Spleen (tissue), 11 donors: Measurements from ENCODE around the gene ZNF154. TPM values are rescaled to one million over a fixed set of nuclear protein-coding genes. Genes with fewer than 3 reads are reported as not detected.

Experiments
- DNase-seq: peaks from one replicate; pipeline ENCODE4 v3.0.0-alpha.2; 2020
- H3K27ac ChIP-seq, 8 donors: fragments of 200-600 bp; sonication (generic) in 7 of 8; 1 replicate in 4 of 8; 2 replicates in 4 of 8; pipeline versions ENCODE4 v1.5.0 to v1.8.0; 2016 to 2021; ENCODE audit warnings: inconsistent platforms in 4 of 8, mild to moderate bottlenecking in 4 of 8, moderate library complexity in 1 of 8
- H3K27me3 ChIP-seq, 7 donors: fragments of 200-600 bp; sonication (generic) in 6 of 7; replicated peaks in 1 of 7; 1 replicate in 4 of 7; 2 replicates in 3 of 7; pipeline versions ENCODE4 v1.5.0 to v1.8.0; 2016 to 2021; ENCODE audit warnings: inconsistent platforms in 3 of 7, mild to moderate bottlenecking in 1 of 7
- H3K36me3 ChIP-seq, 6 donors: fragments of 200-600 bp; sonication (generic) in 5 of 6; 1 replicate in 4 of 6; 2 replicates in 2 of 6; pipeline versions ENCODE4 v1.5.0 to v1.8.0; 2016 to 2021; ENCODE audit warnings: inconsistent platforms in 2 of 6
- H3K4me1 ChIP-seq, 6 donors: fragments of 200-600 bp; sonication (generic) in 5 of 6; 1 replicate in 3 of 6; 2 replicates in 3 of 6; pipeline versions ENCODE4 v1.5.0 to v1.8.0; 2016 to 2021; ENCODE audit warnings: inconsistent platforms in 3 of 6
- H3K4me3 ChIP-seq, 8 donors: fragments of 200-600 bp; sonication (generic) in 7 of 8; 1 replicate in 4 of 8; 2 replicates in 4 of 8; pipeline versions ENCODE4 v1.5.0 to v1.8.0; 2016 to 2021; ENCODE audit warnings: inconsistent platforms in 4 of 8, mild to moderate bottlenecking in 4 of 8, moderate library complexity in 2 of 8
- H3K9me3 ChIP-seq, 8 donors: fragments of 200-600 bp; sonication (generic) in 7 of 8; 1 replicate in 4 of 8; 2 replicates in 4 of 8; pipeline versions ENCODE4 v1.5.0 to v1.8.0; 2016 to 2021; ENCODE audit warnings: inconsistent platforms in 4 of 8
- POLR2A ChIP-seq, 3 donors: fragments of 450-650 bp; IDR thresholded peaks; one replicate each; pipeline ENCODE4 v1.5.1; 2017; ENCODE audit warnings: antibody characterized with exemption in 3 of 3, mild to moderate bottlenecking in 1 of 3
- POLR2AphosphoS5 ChIP-seq, 3 donors: sonication (generic); formaldehyde crosslinking; IDR thresholded peaks; one replicate each; pipeline ENCODE4 v1.5.1; 2017; ENCODE audit warnings: antibody characterized with exemption in 3 of 3
- WGBS, 5 donors: extraction: QIAGEN DNeasy Blood & Tissue Kit in 3 of 5; methylation state at CpG; one replicate each; pipeline versions ENCODE4 v1.1.5 to v1.1.7; 2013 to 2018; 5-methylcytosine and 5-hydroxymethylcytosine counted together
- intact Hi-C: fragments of 100-400 bp; cut with DNase I; formaldehyde crosslinking; loops from one replicate; pipeline ENCODE4 v1.15.0; 2023; ENCODE audit warnings: low total_unique reads
- polyA plus RNA-seq, 3 donors: library from polyadenylated mRNA; stranded (reverse); fragments of 200-250 nt; gene quantifications; one replicate each; pipeline ENCODE4 v1.2.1, GENCODE V29; 2013
- total RNA-seq, 7 donors: library from RNA; depleted of rRNA in 3 of 7; stranded (reverse); fragments of >200 nt in 3 of 7; fragmentation: NEBNext Ultra II Directional in 4 of 7; extraction: Animal tissue kit (Norgen Biotek cat#: 25700) in 4 of 7; gene quantifications; one replicate each; pipeline versions ENCODE4 v1.1.0 to v1.2.1, GENCODE V29; 2016 to 2021
- TF ChIP-seq, protein P1 (sequence below), 11 experiments: fragments of 200-600 bp in 7 of 11; fragments of 450-650 bp in 4 of 11; sonication (generic) in 4 of 11; IDR thresholded peaks in 8 of 11; conservative IDR thresholded peaks in 3 of 11; 1 replicate in 7 of 11; 2 replicates in 4 of 11; pipeline versions ENCODE4 v1.4.0 to v1.8.0; 2016 to 2021; ENCODE audit warnings: antibody characterized with exemption in 11 of 11, inconsistent platforms in 4 of 11, mild to moderate bottlenecking in 1 of 11
- donor health status: healthy with polysubstance abuse.
- donor health status: DM: no; HTN: no; CAD: no; lungs with moderate emphysema.
- donor health status: DM: no; HTN: no; CAD: no.
- donor health status: Bipolar disorder and iron deficiency.
- donor health status: healthy.
- donor health status: DM: no; HTN: no; CAD: no.
- donor health status: DM: yes; HTN: yes; CAD: no.

Gene ZNF154
- total and polyA plus RNA-seq, 10 donors, result 3.6 to 21.2 (median 14.2) TPM

DNA sequence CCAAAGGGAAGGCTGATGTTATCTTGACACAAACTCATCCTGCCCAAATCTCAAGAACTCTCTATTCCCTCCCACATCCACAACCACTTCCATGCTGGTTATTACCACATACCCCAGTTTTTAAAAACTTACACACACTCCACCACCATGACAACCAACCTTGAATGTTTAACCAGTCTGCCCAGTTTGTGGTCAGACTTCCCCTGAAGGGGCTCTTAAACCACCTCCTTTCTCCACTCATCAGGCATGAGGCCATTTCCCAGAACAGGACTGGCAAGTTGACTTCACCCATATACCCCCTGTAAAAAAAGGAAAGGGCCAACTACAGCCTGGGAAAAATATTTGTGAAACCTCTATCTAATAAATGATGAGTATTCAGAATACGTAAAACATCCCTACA lies 52.7 kb downstream of the ZNF154 start:
- peaks cover 0 to 56% (median 8%) of the 10 kb centered on the region in 8 donors for H3K9me3 ChIP-seq
- H3K27ac ChIP-seq, result no peak overlapping the region
- H3K4me1 ChIP-seq, result no peaks in the 10 kb centered on the region
- 77 to 91% (median 87%) methylated on average over 1 of the region's 1 CpG for WGBS, 5 donors
- TF ChIP-seq, protein P1, sequence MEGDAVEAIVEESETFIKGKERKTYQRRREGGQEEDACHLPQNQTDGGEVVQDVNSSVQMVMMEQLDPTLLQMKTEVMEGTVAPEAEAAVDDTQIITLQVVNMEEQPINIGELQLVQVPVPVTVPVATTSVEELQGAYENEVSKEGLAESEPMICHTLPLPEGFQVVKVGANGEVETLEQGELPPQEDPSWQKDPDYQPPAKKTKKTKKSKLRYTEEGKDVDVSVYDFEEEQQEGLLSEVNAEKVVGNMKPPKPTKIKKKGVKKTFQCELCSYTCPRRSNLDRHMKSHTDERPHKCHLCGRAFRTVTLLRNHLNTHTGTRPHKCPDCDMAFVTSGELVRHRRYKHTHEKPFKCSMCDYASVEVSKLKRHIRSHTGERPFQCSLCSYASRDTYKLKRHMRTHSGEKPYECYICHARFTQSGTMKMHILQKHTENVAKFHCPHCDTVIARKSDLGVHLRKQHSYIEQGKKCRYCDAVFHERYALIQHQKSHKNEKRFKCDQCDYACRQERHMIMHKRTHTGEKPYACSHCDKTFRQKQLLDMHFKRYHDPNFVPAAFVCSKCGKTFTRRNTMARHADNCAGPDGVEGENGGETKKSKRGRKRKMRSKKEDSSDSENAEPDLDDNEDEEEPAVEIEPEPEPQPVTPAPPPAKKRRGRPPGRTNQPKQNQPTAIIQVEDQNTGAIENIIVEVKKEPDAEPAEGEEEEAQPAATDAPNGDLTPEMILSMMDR (IDR thresholded peaks at IDR 0.05 in 8 of 11, conservative IDR thresholded peaks at IDR 0.05 in 3 of 11), result no peak
- TF ChIP-seq POLR2A (IDR thresholded peaks at IDR 0.05), result no peak
- no peak for TF ChIP-seq POLR2AphosphoS5 (IDR thresholded peaks at IDR 0.05)
- DNase-seq, result no peak
- H3K27me3 ChIP-seq, result peaks cover 0 to 20% (median 0%) of the 10 kb centered on the region in 7 donors
- intact Hi-C loops, result no loop called here
- no peaks in the 10 kb centered on the region for H3K36me3 ChIP-seq
- H3K4me3 ChIP-seq, result no peak overlapping the region

DNA sequence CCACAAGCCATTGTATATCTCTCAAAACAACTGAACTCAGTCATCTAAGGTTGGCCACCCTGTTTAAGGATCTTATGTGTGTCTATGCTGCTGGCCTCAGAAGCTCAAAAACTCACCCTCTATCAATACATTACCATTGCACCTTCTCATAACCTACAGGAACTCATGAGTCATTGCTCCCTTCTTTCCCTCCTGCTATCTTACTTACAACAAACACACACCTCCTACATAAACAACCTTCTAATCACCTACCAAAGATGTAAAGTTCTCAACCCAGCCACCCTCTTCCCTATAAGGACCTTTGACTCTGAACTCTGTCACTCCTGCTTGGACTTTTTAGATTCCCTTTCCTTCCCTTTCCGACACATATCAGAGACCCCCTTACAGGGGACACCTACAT lies 53.6 kb downstream of the ZNF154 start:
- WGBS, 5 donors, result 41 to 100% (median 92%) methylated on average over 1 of the region's 1 CpG
- no peak for TF ChIP-seq POLR2A (IDR thresholded peaks at IDR 0.05)
- TF ChIP-seq, protein P1 (IDR thresholded peaks at IDR 0.05 in 8 of 11, conservative IDR thresholded peaks at IDR 0.05 in 3 of 11), result no peak
- no peak for TF ChIP-seq POLR2AphosphoS5 (IDR thresholded peaks at IDR 0.05)

DNA sequence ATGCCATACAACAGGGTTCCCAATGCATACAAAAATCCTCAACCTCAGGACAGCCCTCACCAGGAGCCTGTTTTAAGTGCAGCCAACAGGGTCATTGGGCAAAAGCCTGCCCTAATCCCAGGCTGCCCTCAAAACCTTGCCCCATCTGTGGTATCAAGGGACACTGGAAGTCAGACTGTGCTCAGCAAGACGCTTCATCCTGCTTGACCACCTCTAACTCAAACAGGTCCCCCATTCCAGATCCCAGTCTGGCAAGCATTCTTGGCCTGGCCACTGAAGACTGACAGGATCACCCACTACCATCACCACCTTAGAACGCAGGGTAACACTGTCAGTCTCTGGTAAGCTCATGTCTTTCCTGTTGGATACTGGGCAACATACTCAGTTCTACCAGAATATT lies 55.3 kb downstream of the ZNF154 start:
- TF ChIP-seq POLR2A (IDR thresholded peaks at IDR 0.05), result no peak
- no peak for TF ChIP-seq POLR2AphosphoS5 (IDR thresholded peaks at IDR 0.05)
- H3K27ac ChIP-seq, result no peak overlapping the region
- H3K4me1 ChIP-seq, result no peaks in the 10 kb centered on the region
- peaks cover 0 to 11% (median 0%) of the 10 kb centered on the region in 7 donors for H3K27me3 ChIP-seq
- intact Hi-C loops, result no loop called here
- no peaks in the 10 kb centered on the region for H3K36me3 ChIP-seq
- peaks cover 0 to 81% (median 18%) of the 10 kb centered on the region in 8 donors for H3K9me3 ChIP-seq
- DNase-seq, result no peak
- no peak overlapping the region for H3K4me3 ChIP-seq
- 64 to 92% (median 79%) methylated on average over 2 of the region's 2 CpGs for WGBS, 5 donors

More for the DNA sequence above, 53.6 kb downstream of the ZNF154 start:
- Histone ChIP-seq H3K36me3 (no peaks in the 10 kb centered on the region), H3K4me3 (no peak overlapping the region), H3K27me3 (peaks cover 0 to 16% (median 0%) of the 10 kb centered on the region in 7 donors), H3K9me3 (peaks cover 0 to 65% (median 10%) of the 10 kb centered on the region in 8 donors), H3K27ac (no peak overlapping the region), H3K4me1 (no peaks in the 10 kb centered on the region)
- DNase-seq, result no peak
- intact Hi-C loops, result no loop called here

DNA sequence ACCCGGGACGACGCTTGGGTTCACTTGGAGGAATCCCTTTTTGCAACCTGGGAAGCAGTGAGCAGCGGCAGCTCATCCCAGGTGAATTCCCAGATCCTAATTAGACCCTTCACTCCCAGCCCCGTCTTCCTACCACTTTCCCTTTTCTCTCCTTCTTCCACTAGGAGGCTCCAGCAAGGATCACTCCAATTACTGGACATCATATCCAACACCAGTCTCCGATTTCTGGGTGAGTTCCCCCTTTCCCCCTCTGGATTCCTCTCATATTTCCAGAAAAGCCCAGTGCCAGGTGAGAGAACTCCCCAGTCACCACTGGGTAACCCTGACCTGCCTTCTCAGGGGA lies 57.4 kb downstream of the ZNF154 start:
- TF ChIP-seq POLR2AphosphoS5 (IDR thresholded peaks at IDR 0.05) (no peak), POLR2A (IDR thresholded peaks at IDR 0.05) (no peak)
- TF ChIP-seq, protein P1 (IDR thresholded peaks at IDR 0.05 in 8 of 11, conservative IDR thresholded peaks at IDR 0.05 in 3 of 11), result no peak

More for the DNA sequence above, 57.4 kb downstream of the ZNF154 start:
- intact Hi-C loops, result no loop called here
- H3K4me1 ChIP-seq, result no peaks in the 10 kb centered on the region
- peak overlapping the region in 2 of 8 donors; percentile 31 to 48 for H3K27ac ChIP-seq
- no peaks in the 10 kb centered on the region for H3K36me3 ChIP-seq
- DNase-seq, result no peak
- H3K4me3 ChIP-seq, result peak overlapping the region in 2 of 8 donors; percentile 5 to 56
- H3K27me3 ChIP-seq, result peaks cover 0 to 11% (median 0%) of the 10 kb centered on the region in 7 donors
- 58 to 67% (median 63%) methylated on average over 6 of the region's 6 CpGs for WGBS, 5 donors
- H3K9me3 ChIP-seq, result peaks cover 0 to 97% (median 34%) of the 10 kb centered on the region in 8 donors
